WI38 (cell line): ENCODE results near the gene AKAP11.

Experiments
- H3K4me3 ChIP-seq: 2 replicates; pipeline ENCODE4 v1.5.1; 2011; ENCODE audit warnings: low read depth, mild to moderate bottlenecking, control low read depth, low read length
- CTCF ChIP-seq: IDR thresholded peaks from 2 replicates; pipeline ENCODE4 v1.5.1; 2012; ENCODE audit warnings: low read depth, mild to moderate bottlenecking, control low read depth, low read length

Gene AKAP11

GRCh38 chr13:42318570-42318969 lies 46.6 kb downstream of the AKAP11 start:
- H3K4me3 ChIP-seq: no peak overlapping the region
- TF ChIP-seq CTCF: no peak

GRCh38 chr13:42320375-42320787 lies 48.4 kb downstream of the AKAP11 start:
- no peak overlapping the region for H3K4me3 ChIP-seq
- no peak for TF ChIP-seq CTCF

- no peak for TF ChIP-seq CTCF
These were observed 50.9 kb downstream of the AKAP11 start for GRCh38 chr13:42322806-42323205.

GRCh38 chr13:42324704-42325103 lies 52.8 kb downstream of the AKAP11 start:
- no peak overlapping the region for H3K4me3 ChIP-seq
- TF ChIP-seq CTCF: no peak

More at GRCh38 chr13:42322806-42323205, 50.9 kb downstream of the AKAP11 start:
- H3K4me3 ChIP-seq: no peak overlapping the region

GRCh38 chr13:42327725-42328124 lies 55.8 kb downstream of the AKAP11 start:
- no peak for TF ChIP-seq CTCF
- no peak overlapping the region for H3K4me3 ChIP-seq

GRCh38 chr13:42328672-42329071 lies 56.7 kb downstream of the AKAP11 start:
- TF ChIP-seq CTCF: no peak
- no peak overlapping the region for H3K4me3 ChIP-seq

- no peak overlapping the region for H3K4me3 ChIP-seq
- no peak for TF ChIP-seq CTCF
These were observed 57.3 kb downstream of the AKAP11 start for GRCh38 chr13:42329239-42329638.
